ENCODE data around the gene DNER.

DNER gene

DNA sequence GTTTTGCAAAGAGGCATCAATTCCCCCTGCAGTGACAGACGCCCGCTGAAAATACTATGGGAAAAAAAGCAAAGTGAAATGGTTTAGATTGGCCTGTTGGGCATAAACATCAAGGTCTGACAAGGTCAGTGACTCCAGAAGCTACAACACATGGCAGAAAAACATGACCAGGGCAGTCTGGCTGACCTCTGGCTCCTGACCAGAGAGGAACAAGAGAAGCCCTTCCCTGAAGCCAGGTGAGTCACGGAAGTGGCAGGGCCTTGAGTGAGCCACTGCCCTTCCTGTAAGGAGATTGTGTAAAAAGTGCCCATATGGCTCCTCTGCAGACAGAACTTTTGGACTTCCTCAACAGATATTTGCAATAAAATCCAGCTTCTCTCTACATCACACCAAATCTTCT is 72.0 kb downstream of the DNER start:
- Histone ChIP-seq H3K4me3 (ENCODE audit: low read depth, low read length) (no peak overlapping the region), H3K27me3 (no peaks in the 10 kb centered on the region), H3K9me3 (no peaks in the 10 kb centered on the region), H3K36me3 (no peaks in the 10 kb centered on the region), H3K4me1 (no peaks in the 10 kb centered on the region)
- TF ChIP-seq, protein P1, sequence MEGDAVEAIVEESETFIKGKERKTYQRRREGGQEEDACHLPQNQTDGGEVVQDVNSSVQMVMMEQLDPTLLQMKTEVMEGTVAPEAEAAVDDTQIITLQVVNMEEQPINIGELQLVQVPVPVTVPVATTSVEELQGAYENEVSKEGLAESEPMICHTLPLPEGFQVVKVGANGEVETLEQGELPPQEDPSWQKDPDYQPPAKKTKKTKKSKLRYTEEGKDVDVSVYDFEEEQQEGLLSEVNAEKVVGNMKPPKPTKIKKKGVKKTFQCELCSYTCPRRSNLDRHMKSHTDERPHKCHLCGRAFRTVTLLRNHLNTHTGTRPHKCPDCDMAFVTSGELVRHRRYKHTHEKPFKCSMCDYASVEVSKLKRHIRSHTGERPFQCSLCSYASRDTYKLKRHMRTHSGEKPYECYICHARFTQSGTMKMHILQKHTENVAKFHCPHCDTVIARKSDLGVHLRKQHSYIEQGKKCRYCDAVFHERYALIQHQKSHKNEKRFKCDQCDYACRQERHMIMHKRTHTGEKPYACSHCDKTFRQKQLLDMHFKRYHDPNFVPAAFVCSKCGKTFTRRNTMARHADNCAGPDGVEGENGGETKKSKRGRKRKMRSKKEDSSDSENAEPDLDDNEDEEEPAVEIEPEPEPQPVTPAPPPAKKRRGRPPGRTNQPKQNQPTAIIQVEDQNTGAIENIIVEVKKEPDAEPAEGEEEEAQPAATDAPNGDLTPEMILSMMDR (IDR thresholded peaks at IDR 0.05; ENCODE audit: low read depth, low read length): no peak
- DNase-seq: no peak

DNA sequence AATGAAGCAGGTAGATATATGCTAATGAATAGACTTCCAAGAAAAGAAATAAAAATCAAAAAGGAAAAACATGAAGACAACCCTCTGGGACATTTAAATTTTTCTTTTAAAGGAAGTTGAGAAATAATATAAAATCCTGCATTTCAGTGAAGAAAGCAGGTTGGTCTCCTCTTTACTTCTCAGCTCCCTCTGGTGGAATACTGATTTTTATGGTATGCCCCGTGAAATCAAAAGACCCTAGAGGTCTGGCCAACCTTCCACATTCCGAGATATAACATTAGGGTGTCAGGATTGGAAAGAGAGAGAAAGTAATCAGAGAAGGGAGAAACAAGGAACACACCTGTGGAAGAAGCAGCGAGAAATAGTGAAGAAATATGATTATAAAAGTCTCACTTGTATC is 72.7 kb downstream of the DNER start:
- TF ChIP-seq, protein P1 (IDR thresholded peaks at IDR 0.05; ENCODE audit: low read depth, low read length): no peak
- H3K4me3 ChIP-seq (ENCODE audit: low read depth, low read length): no peak overlapping the region
- DNase-seq: no peak
- H3K36me3 ChIP-seq: no peaks in the 10 kb centered on the region
- H3K4me1 ChIP-seq: no peaks in the 10 kb centered on the region
- no peaks in the 10 kb centered on the region for H3K9me3 ChIP-seq
- H3K27me3 ChIP-seq: no peaks in the 10 kb centered on the region

DNA sequence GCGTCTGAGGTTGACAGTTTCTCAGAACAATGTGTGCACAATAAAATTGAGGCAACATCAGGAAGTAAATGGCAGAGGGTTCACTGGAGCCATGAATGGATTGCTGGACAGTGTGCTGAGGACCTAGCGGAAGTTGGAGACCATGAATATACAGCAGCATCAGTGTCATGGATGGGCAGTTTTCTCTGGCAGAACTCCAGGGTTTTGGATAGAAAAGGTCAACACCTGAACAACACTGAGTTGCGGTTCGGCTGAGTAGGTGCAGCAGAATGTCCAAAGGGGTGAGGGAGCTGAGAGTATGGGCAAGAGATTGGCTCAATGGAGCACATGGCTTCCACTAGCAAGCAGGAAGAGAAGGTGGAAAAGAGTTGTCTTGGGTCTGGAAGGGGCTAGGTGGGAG is 73.7 kb downstream of the DNER start:
- H3K9me3 ChIP-seq: no peaks in the 10 kb centered on the region
- H3K4me1 ChIP-seq: no peaks in the 10 kb centered on the region
- H3K4me3 ChIP-seq (ENCODE audit: low read depth, low read length): no peak overlapping the region
- H3K36me3 ChIP-seq: no peaks in the 10 kb centered on the region
- no peak for DNase-seq
- H3K27me3 ChIP-seq: no peaks in the 10 kb centered on the region
- TF ChIP-seq, protein P1 (IDR thresholded peaks at IDR 0.05; ENCODE audit: low read depth, low read length): no peak

DNA sequence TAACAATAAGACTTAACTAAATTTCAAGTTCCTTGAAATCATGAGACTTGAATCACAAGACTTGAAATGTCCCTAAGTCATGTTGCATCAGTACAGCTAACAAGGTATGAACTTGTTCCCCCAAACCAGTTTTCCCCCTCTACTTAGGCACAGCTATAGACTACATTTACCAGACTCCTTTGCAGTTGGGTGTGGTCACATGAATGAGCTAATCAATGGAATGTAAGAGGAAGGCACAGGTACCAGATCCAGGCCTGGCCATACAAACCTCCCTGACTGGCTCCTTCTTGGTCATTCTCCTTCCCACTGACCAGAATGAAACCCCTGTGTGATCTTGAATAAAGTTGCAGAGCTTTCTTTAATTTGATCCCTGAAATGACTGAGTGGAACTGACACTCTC is 77.8 kb downstream of the DNER start:
- H3K9me3 ChIP-seq: no peaks in the 10 kb centered on the region
- no peak overlapping the region for H3K4me3 ChIP-seq (ENCODE audit: low read depth, low read length)
- no peaks in the 10 kb centered on the region for H3K27me3 ChIP-seq
- no peaks in the 10 kb centered on the region for H3K36me3 ChIP-seq
- TF ChIP-seq, protein P1 (IDR thresholded peaks at IDR 0.05; ENCODE audit: low read depth, low read length): no peak
- DNase-seq: no peak
- no peaks in the 10 kb centered on the region for H3K4me1 ChIP-seq

DNA sequence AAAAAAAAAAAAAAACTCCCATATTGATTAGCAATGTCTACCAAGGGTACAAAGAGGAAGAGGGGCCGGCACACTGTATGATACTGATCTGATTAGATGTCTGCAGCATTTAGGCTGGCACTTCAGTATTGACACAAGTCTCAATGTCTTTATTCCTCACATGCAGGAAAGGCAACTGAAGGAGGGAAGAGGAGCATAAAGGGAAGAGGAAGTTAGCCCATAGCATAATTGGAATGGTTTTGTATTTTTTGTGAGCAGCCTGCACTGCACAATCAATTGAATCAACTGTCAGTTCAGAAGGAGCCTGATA is 79.0 kb downstream of the DNER start:
- no peak for DNase-seq
- H3K9me3 ChIP-seq: no peaks in the 10 kb centered on the region
- H3K4me1 ChIP-seq: no peaks in the 10 kb centered on the region
- TF ChIP-seq, protein P1 (IDR thresholded peaks at IDR 0.05; ENCODE audit: low read depth, low read length): no peak
- H3K27me3 ChIP-seq: no peaks in the 10 kb centered on the region
- no peaks in the 10 kb centered on the region for H3K36me3 ChIP-seq
- no peak overlapping the region for H3K4me3 ChIP-seq (ENCODE audit: low read depth, low read length)

DNA sequence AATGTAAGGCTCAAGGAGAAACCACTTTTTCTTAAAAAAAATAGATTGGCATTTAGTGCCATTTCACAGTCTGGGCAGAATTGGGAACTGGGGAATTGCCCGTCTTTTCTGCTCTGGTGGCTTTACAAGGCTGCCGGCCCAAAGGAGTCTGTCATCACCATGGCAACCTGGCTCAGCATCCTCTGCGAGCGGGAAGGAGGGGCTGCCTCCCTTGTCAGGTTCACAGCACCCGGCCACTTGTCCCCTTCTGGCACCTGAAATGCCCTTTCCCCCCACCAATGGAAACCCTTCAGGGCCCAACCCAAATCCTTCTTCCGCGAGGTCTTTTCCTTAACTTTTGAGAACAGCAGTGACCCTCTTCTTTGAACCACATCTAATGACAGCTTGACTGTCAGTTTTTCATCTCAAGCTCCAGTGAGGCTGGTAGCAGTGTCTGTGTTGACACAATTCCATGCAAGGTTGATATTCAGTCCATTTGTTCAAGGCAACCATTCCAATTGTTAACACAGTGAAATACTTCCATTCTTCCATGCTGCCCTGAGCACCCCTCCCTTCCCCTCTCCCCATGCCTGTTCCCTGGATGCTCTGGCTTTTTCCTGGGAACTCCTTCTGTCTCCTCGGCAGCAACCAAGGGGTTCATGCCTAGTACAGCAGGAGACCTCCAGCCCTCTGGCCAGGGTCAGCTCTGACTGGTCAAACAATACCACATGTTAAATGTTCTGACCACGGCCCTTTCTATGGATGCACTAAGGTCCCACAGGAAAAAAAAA is 79.6 kb downstream of the DNER start:
- H3K27me3 ChIP-seq: no peaks in the 10 kb centered on the region
- no peak for DNase-seq
- no peaks in the 10 kb centered on the region for H3K9me3 ChIP-seq
- H3K36me3 ChIP-seq: no peaks in the 10 kb centered on the region
- no peak overlapping the region for H3K4me3 ChIP-seq (ENCODE audit: low read depth, low read length)
- TF ChIP-seq, protein P1 (IDR thresholded peaks at IDR 0.05; ENCODE audit: low read depth, low read length): no peak
- H3K4me1 ChIP-seq: no peaks in the 10 kb centered on the region
